T-helper 17 cell (primary cell): ENCODE data around the gene GREB1L. TPM values are rescaled to one million over a fixed set of nuclear protein-coding genes. Genes with fewer than 3 reads are reported as not detected.
"Not testable (repeated sequence)": the region's sequence is repeated elsewhere in the genome, so short reads cannot be mapped to it uniquely, and the experiment has no call there.

Experiments
- ATAC-seq: fragments of 150-1000 bp; cut with Tn5 transposase; 2 replicates; pipeline ENCODE4 v1.10.0; 2021; ENCODE audit warnings: mild to moderate bottlenecking, moderate library complexity
- DNase-seq, 3 donors: peaks; one replicate each; pipeline versions ENCODE4 v3.0.0 to v3.0.0-alpha.2; 2020 to 2021
- H3K9me3 ChIP-seq: one replicate; pipeline ENCODE4 v1.7.0; 2013; ENCODE audit warnings: low read length, mild to moderate bottlenecking; ENCODE audit not compliant: control insufficient read depth, poor library complexity, severe bottlenecking
- H3K27ac Mint-ChIP-seq: one replicate; pipeline ENCODE4 v1.8.0; 2022; ENCODE audit warnings: mild to moderate bottlenecking, moderate library complexity, mixed read lengths
- H3K27me3 Mint-ChIP-seq: one replicate; pipeline ENCODE4 v1.8.0; 2022; ENCODE audit warnings: mixed read lengths
- H3K36me3 Mint-ChIP-seq: one replicate; pipeline ENCODE4 v1.8.0; 2022; ENCODE audit warnings: low read depth, mixed read lengths
- H3K4me1 Mint-ChIP-seq: one replicate; pipeline ENCODE4 v1.8.0; 2022; ENCODE audit warnings: mild to moderate bottlenecking, mixed read lengths
- H3K4me3 Mint-ChIP-seq: one replicate; pipeline ENCODE4 v1.8.0; 2022; ENCODE audit warnings: mild to moderate bottlenecking, moderate library complexity, mixed read lengths
- total RNA-seq, 4 donors: library from RNA in 2 of 4; stranded (reverse) in 2 of 4; gene quantifications; one replicate each; pipeline ENCODE4 v1.2.3 and lab custom pipeline; 2022 to 2026

The GREB1L gene
- total RNA-seq, 2 donors from 2014 or later = not detected

DNA sequence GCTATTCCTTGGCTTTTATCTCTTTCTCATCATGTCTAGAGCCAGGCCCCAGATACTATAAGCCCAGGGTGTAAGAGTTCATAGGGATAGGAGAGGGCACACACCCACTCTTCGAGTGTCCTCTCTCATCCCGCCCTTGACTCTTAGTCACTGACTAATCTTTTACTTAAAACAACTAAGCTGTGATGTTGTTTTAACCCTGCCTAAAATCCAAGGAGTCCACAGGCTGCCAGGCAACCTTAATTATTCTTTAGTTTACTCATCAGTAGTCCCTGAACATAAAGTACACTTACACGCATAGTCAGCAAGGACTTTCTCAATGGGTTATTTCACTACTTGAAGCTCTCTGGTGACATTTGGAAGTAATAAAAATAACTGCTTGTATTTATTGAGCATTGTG is 28.4 kb downstream of the GREB1L start:
- H3K27me3 Mint-ChIP-seq = peaks cover 19% of the 10 kb centered on the region
- H3K36me3 Mint-ChIP-seq = no peaks in the 10 kb centered on the region
- H3K4me3 Mint-ChIP-seq = no peak overlapping the region
- DNase-seq = no peak
- H3K9me3 ChIP-seq = no peaks in the 10 kb centered on the region
- ATAC-seq = no peak
- H3K4me1 Mint-ChIP-seq = no peaks in the 10 kb centered on the region
- H3K27ac Mint-ChIP-seq = no peak overlapping the region

DNA sequence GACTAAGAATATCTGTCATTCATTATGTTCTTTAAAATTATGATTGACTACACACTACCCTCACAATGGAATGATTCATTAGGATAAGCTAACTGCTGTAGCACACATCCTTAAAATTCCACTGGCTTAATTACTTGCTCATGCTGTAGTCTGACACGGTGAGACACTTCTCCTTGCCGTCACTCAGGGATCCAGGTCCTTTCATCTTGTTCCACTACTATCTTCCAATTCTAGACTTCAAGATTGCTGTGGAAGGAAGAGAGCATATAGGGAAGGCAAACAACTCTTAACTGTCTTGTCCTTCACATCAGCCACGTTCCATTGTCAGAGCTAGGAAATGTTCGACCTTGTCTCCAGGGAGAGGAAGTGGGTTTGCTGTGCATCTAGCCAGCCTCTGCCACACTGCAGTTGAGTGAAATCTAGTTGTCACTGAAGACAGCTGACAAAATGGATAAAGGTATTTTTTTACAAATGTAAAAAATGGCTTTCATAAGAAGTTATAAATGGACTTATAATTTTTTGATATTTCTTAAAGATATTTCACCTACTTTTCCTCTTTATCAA is 30.1 kb downstream of the GREB1L start:
- no peaks in the 10 kb centered on the region for H3K9me3 ChIP-seq
- H3K4me1 Mint-ChIP-seq = no peaks in the 10 kb centered on the region
- no peak for ATAC-seq
- no peak for DNase-seq
- H3K27me3 Mint-ChIP-seq = peaks cover 19% of the 10 kb centered on the region
- H3K4me3 Mint-ChIP-seq = no peak overlapping the region
- no peak overlapping the region for H3K27ac Mint-ChIP-seq
- H3K36me3 Mint-ChIP-seq = no peaks in the 10 kb centered on the region

DNA sequence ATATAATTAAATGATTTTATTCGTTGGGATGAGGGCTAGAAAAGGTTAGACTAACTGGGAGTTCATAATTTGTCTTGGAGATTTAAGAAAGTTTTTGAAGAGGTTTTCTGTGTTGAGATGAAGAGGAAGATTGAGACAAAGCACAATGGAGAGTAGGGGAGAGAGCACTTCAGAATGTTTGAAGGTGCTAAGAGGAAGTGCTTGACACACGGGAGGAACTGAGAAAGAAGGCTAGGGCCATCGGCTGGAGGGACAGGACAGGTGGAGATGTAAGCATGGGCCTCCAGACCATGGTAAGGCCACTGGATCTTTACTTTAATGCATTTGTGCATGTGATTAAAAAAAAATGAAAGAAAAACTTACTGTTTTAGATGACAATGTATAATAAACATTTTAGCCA is 31.5 kb downstream of the GREB1L start:
- no peaks in the 10 kb centered on the region for H3K9me3 ChIP-seq
- DNase-seq (no peak), ATAC-seq (no peak)
- H3K36me3 Mint-ChIP-seq = no peaks in the 10 kb centered on the region
- no peaks in the 10 kb centered on the region for H3K4me1 Mint-ChIP-seq
- H3K4me3 Mint-ChIP-seq = no peak overlapping the region
- H3K27ac Mint-ChIP-seq = no peak overlapping the region
- peaks cover 10% of the 10 kb centered on the region for H3K27me3 Mint-ChIP-seq

DNA sequence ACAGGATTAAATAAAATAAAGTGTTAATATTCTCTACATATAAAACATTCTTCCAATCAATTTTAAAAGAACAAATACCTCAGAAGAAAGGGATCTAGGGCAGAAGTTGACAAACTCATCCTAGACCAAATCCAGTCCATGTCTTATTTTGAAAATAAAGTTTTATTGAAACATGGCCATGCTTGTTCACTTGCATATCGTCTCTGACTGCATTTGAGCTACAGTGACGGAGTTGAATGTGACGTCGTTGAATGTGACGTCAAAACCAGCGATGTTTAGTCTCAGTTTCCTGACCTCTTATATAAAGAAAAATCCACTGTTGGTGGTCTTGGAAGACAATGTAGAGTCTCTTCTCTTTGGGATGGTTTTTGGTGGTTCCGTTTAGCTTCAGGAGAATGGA is 33.6 kb downstream of the GREB1L start:
- peaks cover under 1% of the 10 kb centered on the region for H3K27me3 Mint-ChIP-seq

DNA sequence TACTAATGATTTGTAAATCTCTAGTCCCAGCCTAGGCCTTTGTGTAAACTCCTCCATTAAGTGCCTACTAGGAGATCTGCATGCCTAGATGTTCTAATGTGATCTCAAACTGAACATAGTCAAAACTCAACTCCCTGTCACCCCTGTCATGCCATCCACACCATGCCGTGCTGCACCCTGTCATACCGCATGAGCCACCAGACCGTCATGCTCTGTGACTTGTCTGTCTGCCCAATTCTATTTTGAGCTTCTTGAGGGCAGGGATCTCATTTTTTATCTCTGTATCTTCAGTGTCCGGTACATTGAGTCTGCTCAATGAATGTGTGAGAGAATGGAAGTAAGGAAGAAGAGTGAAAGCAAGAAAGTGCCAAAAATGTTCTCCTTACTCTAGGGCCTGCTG is 35.5 kb downstream of the GREB1L start:
- DNase-seq = no peak
- ATAC-seq = no peak
- Mint-ChIP-seq H3K4me1 (no peaks in the 10 kb centered on the region), H3K27me3 (no peaks in the 10 kb centered on the region), H3K27ac (no peak overlapping the region), H3K36me3 (no peaks in the 10 kb centered on the region), H3K4me3 (no peak overlapping the region)
- H3K9me3 ChIP-seq = no peaks in the 10 kb centered on the region

More for the DNA sequence above, 33.6 kb downstream of the GREB1L start:
- Mint-ChIP-seq H3K27ac (no peak overlapping the region), H3K4me3 (no peak overlapping the region), H3K4me1 (no peaks in the 10 kb centered on the region), H3K36me3 (no peaks in the 10 kb centered on the region)
- no peak for ATAC-seq
- H3K9me3 ChIP-seq = no peaks in the 10 kb centered on the region
- no peak for DNase-seq

DNA sequence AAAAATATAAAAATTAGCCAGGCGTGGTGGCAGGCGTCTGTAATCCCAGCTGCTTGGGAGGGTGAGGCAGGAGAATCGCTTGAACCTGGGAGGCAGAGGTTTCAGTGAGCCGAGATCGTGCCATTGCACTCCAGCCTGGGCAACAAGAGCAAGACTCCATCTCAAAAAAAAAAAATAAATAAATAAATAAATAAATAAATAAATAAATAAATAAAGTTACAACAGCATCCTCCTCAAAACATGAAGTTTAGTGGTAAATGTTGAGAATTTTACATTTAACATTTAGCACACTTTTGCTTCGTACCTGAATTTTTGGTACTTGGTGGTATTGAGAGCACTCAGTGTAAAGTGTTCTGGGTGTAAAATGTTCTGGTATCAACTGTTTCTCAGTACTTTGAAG is 36.2 kb downstream of the GREB1L start:
- H3K9me3 ChIP-seq, DNase-seq, H3K36me3 Mint-ChIP-seq, H3K27ac Mint-ChIP-seq, H3K4me3 Mint-ChIP-seq, H3K4me1 Mint-ChIP-seq, ATAC-seq, H3K27me3 Mint-ChIP-seq: not testable (repeated sequence)

DNA sequence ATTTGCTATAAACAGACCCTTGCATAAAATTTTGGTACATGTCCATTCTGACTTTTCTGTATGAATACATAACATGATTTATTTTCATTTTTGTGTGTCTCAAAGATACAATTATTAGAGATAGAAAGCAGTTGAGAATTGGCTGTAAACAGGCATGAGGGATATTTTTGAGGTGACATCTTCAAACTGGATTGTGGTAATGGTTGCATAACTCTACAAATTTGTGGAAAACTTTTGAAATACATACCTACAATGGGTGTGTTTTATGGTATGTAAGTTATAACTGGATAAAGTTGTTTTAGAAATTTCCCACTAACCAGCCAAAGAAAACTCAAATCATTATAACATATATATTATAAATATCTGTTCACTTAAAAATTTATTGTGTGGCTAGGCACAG is 39.6 kb downstream of the GREB1L start:
- no peak overlapping the region for H3K4me3 Mint-ChIP-seq
- H3K27me3 Mint-ChIP-seq = peaks cover 21% of the 10 kb centered on the region
- H3K27ac Mint-ChIP-seq = no peak overlapping the region
- H3K36me3 Mint-ChIP-seq = no peaks in the 10 kb centered on the region
- H3K4me1 Mint-ChIP-seq = no peaks in the 10 kb centered on the region
- DNase-seq (no peak), ATAC-seq (no peak)
- no peaks in the 10 kb centered on the region for H3K9me3 ChIP-seq

DNA sequence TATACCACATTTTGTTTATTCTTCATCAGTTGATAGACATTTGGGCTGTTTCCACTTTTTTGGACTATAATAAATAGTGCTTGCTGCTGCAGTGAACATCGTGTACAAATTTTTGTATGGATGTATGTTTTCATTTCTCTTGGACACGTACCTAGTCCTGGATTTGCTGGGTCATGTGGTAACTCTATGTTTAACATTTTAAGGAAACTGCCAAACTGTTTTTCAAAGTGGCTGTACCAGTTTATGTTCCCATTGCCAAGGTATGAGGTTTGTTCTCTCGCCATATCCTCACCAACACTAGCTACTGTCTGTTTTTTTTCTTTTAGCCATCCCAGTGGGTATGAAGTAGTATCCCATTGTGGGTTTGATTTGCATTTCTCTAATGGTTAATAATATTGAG is 42.5 kb downstream of the GREB1L start:
- no peak for ATAC-seq
- H3K9me3 ChIP-seq = no peaks in the 10 kb centered on the region
- peaks cover 21% of the 10 kb centered on the region for H3K27me3 Mint-ChIP-seq
- no peak for DNase-seq
- no peak overlapping the region for H3K4me3 Mint-ChIP-seq
- no peaks in the 10 kb centered on the region for H3K36me3 Mint-ChIP-seq
- H3K4me1 Mint-ChIP-seq = no peaks in the 10 kb centered on the region
- H3K27ac Mint-ChIP-seq = no peak overlapping the region

DNA sequence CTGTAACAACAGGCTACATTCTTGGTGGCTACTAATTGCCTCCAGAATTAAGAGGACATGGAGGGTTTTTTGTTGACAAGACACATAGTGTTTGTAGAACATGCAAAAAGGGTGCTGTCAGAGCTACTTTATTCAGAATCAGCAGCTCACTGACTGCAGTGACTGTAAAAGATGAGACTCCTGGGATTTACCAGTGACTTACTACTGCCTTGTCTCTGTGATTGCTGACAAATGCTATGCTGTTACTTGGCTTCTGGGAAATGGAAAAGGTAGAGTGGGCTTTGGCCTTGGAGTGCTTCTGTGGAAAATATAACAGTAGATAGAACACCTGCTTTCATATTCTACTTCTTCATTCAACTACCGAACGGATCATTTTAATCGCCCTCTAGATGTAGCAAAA is 47.8 kb downstream of the GREB1L start:
- Mint-ChIP-seq H3K27me3 (peaks cover 21% of the 10 kb centered on the region), H3K27ac (no peak overlapping the region), H3K36me3 (no peaks in the 10 kb centered on the region), H3K4me1 (no peaks in the 10 kb centered on the region), H3K4me3 (no peak overlapping the region)
- DNase-seq (no peak), ATAC-seq (no peak)
- no peaks in the 10 kb centered on the region for H3K9me3 ChIP-seq

DNA sequence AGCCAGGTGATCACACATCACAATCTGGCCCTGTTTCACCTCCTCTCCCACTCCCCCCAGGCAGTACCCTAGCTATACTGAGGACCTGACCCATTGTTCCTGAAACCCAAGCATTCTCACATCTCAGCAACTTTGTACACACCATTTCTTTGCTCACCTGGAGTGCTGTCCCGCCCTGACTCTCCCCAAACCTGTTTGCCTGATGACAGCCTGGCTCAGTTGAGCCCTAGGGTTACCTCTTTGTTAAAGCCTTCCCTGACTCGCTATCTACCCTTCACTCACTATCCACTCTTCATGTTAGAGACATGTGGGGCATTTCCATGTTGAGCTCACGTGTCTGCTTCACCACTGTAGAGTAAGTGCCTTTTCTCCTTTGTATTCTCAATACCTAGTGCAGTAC is 49.1 kb downstream of the GREB1L start:
- Mint-ChIP-seq H3K27ac (no peak overlapping the region), H3K4me3 (no peak overlapping the region), H3K36me3 (no peaks in the 10 kb centered on the region), H3K4me1 (no peaks in the 10 kb centered on the region), H3K27me3 (peaks cover 16% of the 10 kb centered on the region)
- ATAC-seq (no peak), DNase-seq (no peak)
- no peaks in the 10 kb centered on the region for H3K9me3 ChIP-seq

DNA sequence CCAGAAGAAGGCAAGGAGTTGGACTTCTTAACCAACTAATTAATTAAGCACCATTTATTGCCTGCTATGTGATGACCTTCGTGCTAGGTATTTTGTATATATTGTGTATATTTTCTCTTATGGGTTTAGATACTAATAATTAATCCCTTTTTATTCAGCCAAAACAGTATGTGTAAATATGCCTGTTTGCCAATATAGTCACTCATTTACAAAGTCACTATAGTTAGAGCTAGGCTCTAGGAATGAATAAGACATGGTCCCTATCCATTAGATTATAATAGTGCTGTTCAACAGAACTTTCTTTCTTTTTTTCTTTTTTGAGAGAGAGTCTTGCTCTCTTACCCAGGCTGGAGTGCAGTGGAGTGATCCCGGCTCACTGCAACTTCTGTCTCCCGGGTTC is 51.4 kb downstream of the GREB1L start:
- Mint-ChIP-seq H3K27me3 (peaks cover 25% of the 10 kb centered on the region), H3K4me1 (no peaks in the 10 kb centered on the region), H3K27ac (no peak overlapping the region), H3K36me3 (no peaks in the 10 kb centered on the region), H3K4me3 (no peak overlapping the region)
- H3K9me3 ChIP-seq = no peaks in the 10 kb centered on the region
- no peak for DNase-seq
- no peak for ATAC-seq

DNA sequence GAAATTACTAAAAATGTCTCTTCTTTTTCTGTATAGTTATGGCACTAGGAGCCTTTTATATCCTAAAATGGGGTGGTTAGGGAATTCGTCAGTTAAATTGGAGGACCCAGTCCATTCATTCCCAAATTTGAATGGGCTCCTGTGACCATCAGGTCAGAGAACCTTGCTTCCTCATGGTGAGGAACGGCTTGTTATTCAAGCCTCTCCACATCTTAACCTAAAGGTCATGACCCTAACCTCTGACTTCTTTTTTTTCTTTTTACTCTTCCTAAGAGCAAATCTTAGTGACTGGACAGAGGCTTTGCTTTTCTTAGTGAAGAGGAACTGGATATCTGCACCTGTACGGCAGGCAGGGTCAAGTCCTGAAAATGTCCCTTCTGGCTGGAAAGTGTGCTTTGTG is 53.1 kb downstream of the GREB1L start:
- ATAC-seq (no peak), DNase-seq (no peak)
- Mint-ChIP-seq H3K4me1 (no peaks in the 10 kb centered on the region), H3K4me3 (no peak overlapping the region), H3K27ac (no peak overlapping the region), H3K36me3 (no peaks in the 10 kb centered on the region), H3K27me3 (peaks cover 29% of the 10 kb centered on the region)
- H3K9me3 ChIP-seq = no peaks in the 10 kb centered on the region

DNA sequence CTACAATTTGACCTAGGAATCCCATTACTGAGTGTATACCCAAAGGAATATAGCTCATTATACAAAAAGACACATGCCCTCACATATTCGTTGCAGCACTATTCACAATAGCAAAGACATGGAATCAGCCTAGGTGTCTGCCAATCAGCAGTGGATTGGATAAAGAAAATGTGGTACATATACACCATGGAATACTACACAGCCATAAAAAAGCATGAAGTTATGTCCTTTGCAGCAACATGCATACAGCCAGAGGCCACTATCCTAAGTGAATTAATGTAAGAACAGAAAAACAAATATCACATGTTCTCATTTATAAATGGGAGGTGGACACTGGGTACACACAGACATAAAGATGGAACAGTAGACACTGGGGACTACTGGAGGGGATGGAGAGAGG is 54.0 kb downstream of the GREB1L start:
- Mint-ChIP-seq H3K27me3 (peaks cover 35% of the 10 kb centered on the region), H3K36me3 (no peaks in the 10 kb centered on the region), H3K27ac (no peak overlapping the region), H3K4me3 (no peak overlapping the region), H3K4me1 (peaks cover 4% of the 10 kb centered on the region)
- DNase-seq (no peak), ATAC-seq (no peak)
- no peaks in the 10 kb centered on the region for H3K9me3 ChIP-seq

DNA sequence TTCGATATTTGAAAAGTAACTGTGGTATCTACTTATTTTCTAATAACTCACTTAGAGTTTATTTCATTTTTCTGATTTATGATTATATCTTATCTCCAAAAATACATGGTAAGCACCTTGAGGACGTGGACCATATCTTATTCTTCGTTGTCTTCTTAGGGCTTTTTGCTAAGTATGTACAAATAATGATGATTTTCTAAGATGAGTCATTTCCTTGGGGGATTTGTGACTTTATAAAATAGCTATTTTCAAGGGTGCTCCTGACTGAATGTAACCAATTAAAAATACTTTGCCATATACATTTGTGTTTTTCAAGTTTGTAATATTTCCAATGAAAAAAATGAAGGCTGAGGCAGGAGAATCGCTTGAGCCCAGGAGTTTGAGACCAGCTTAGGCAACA is 56.3 kb downstream of the GREB1L start:
- no peak overlapping the region for H3K4me3 Mint-ChIP-seq

More for the DNA sequence above, 56.3 kb downstream of the GREB1L start:
- H3K27ac Mint-ChIP-seq = no peak overlapping the region
- H3K9me3 ChIP-seq = no peaks in the 10 kb centered on the region
- H3K27me3 Mint-ChIP-seq = peaks cover 21% of the 10 kb centered on the region
- DNase-seq (no peak), ATAC-seq (no peak)
- H3K4me1 Mint-ChIP-seq = peaks cover 4% of the 10 kb centered on the region
- no peaks in the 10 kb centered on the region for H3K36me3 Mint-ChIP-seq
